HEK293 (cell line): ENCODE results near the gene PROCA1.
A peak's percentile ranks its signal among the peaks of the same experiment; 100 is the strongest.

ENCODE experiments used
- FEZF1 ChIP-seq: fragments of 450-650 bp; formaldehyde crosslinking; IDR thresholded peaks from 2 replicates; pipeline ENCODE4 v1.5.1; 2016; ENCODE audit warnings: missing biosample characterization, missing genetic modification characterization
- GLIS1 ChIP-seq: fragments of 450-650 bp; formaldehyde crosslinking; IDR thresholded peaks from 2 replicates; pipeline ENCODE4 v1.5.1; 2016; ENCODE audit warnings: missing biosample characterization, missing genetic modification characterization
- IKZF3 ChIP-seq: fragments of 450-650 bp; IDR thresholded peaks from 2 replicates; pipeline ENCODE4 v1.5.0; 2018; ENCODE audit warnings: missing biosample characterization, mild to moderate bottlenecking, missing genetic modification characterization, moderate library complexity
- KLF16 ChIP-seq: fragments of 450-650 bp; formaldehyde crosslinking; IDR thresholded peaks from 2 replicates; pipeline ENCODE4 v1.5.1; 2017; ENCODE audit warnings: missing biosample characterization, missing genetic modification characterization
- KLF8 ChIP-seq: fragments of 450-650 bp; formaldehyde crosslinking; IDR thresholded peaks from 2 replicates; pipeline ENCODE4 v1.5.1; 2016; ENCODE audit warnings: missing biosample characterization, missing genetic modification characterization
- KLF9 ChIP-seq: fragments of 450-650 bp; formaldehyde crosslinking; IDR thresholded peaks from 2 replicates; pipeline ENCODE4 v1.5.1; 2016; ENCODE audit warnings: missing biosample characterization, missing genetic modification characterization, low read depth
- MZF1 ChIP-seq: fragments of 450-650 bp; formaldehyde crosslinking; IDR thresholded peaks from 2 replicates; pipeline ENCODE4 v1.5.1; 2017; ENCODE audit warnings: missing biosample characterization, missing genetic modification characterization, borderline replicate concordance
- SCRT2 ChIP-seq: fragments of 450-650 bp; formaldehyde crosslinking; IDR thresholded peaks from 2 replicates; pipeline ENCODE4 v1.5.1; 2016; ENCODE audit warnings: missing biosample characterization, missing genetic modification characterization
- WT1 ChIP-seq: fragments of 450-650 bp; formaldehyde crosslinking; IDR thresholded peaks from 2 replicates; pipeline ENCODE4 v1.5.1; 2016; ENCODE audit warnings: missing biosample characterization, missing genetic modification characterization
- ZBTB20 ChIP-seq: fragments of 450-650 bp; formaldehyde crosslinking; IDR thresholded peaks from 2 replicates; pipeline ENCODE4 v1.5.1; 2016; ENCODE audit warnings: missing biosample characterization, missing genetic modification characterization
- ZBTB7A ChIP-seq: fragments of 450-650 bp; formaldehyde crosslinking; IDR thresholded peaks from 2 replicates; pipeline ENCODE4 v1.5.1; 2016; ENCODE audit warnings: low read depth, missing biosample characterization, missing genetic modification characterization
- ZFP37 ChIP-seq: fragments of 450-650 bp; formaldehyde crosslinking; IDR thresholded peaks from 2 replicates; pipeline ENCODE4 v1.5.1; 2016; ENCODE audit warnings: missing biosample characterization, missing genetic modification characterization
- ZNF214 ChIP-seq: fragments of 450-650 bp; formaldehyde crosslinking; IDR thresholded peaks from 2 replicates; pipeline ENCODE4 v1.5.1; 2017; ENCODE audit warnings: missing biosample characterization, mild to moderate bottlenecking, missing genetic modification characterization, borderline replicate concordance
- ZNF24 ChIP-seq: fragments of 450-650 bp; formaldehyde crosslinking; IDR thresholded peaks from 2 replicates; pipeline ENCODE4 v1.5.1; 2016; ENCODE audit warnings: missing biosample characterization, missing genetic modification characterization
- ZNF324 ChIP-seq: fragments of 450-650 bp; formaldehyde crosslinking; IDR thresholded peaks from 2 replicates; pipeline ENCODE4 v1.5.1; 2016; ENCODE audit warnings: missing biosample characterization, missing genetic modification characterization
- ZNF341 ChIP-seq: fragments of 450-650 bp; formaldehyde crosslinking; IDR thresholded peaks from 2 replicates; pipeline ENCODE4; 2016; ENCODE audit warnings: low read depth, missing biosample characterization, missing genetic modification characterization
- ZNF366 ChIP-seq: fragments of 450-650 bp; formaldehyde crosslinking; conservative IDR thresholded peaks from 2 replicates; pipeline ENCODE4 v1.5.1; 2016; ENCODE audit warnings: missing biosample characterization, missing genetic modification characterization
- ZNF394 ChIP-seq: fragments of 450-650 bp; formaldehyde crosslinking; IDR thresholded peaks from 2 replicates; pipeline ENCODE4 v1.5.1; 2016; ENCODE audit warnings: missing biosample characterization, missing genetic modification characterization, mild to moderate bottlenecking, moderate library complexity, borderline replicate concordance
- ZNF423 ChIP-seq: fragments of 450-650 bp; formaldehyde crosslinking; IDR thresholded peaks from 2 replicates; pipeline ENCODE4 v1.5.1; 2016; ENCODE audit warnings: missing biosample characterization, missing genetic modification characterization
- ZNF501 ChIP-seq: fragments of 450-650 bp; formaldehyde crosslinking; IDR thresholded peaks from 2 replicates; pipeline ENCODE4 v1.5.1; 2016; ENCODE audit warnings: missing biosample characterization, missing genetic modification characterization
- ZNF561 ChIP-seq: fragments of 450-650 bp; IDR thresholded peaks from 2 replicates; pipeline ENCODE4 v1.5.1; 2018; ENCODE audit warnings: missing biosample characterization, missing genetic modification characterization, borderline replicate concordance
- ZNF621 ChIP-seq: fragments of 450-650 bp; formaldehyde crosslinking; IDR thresholded peaks from 2 replicates; pipeline ENCODE4 v1.5.1; 2017; ENCODE audit warnings: missing biosample characterization, missing genetic modification characterization
- ZNF654 ChIP-seq: fragments of 450-650 bp; formaldehyde crosslinking; IDR thresholded peaks from 2 replicates; pipeline ENCODE4 v1.5.1; 2016; ENCODE audit warnings: low read depth, missing biosample characterization, missing genetic modification characterization
- ZNF664 ChIP-seq: fragments of 450-650 bp; formaldehyde crosslinking; IDR thresholded peaks from 2 replicates; pipeline ENCODE4 v1.5.1; 2016; ENCODE audit warnings: missing biosample characterization, missing genetic modification characterization
- ZNF76 ChIP-seq: fragments of 450-650 bp; formaldehyde crosslinking; IDR thresholded peaks from 2 replicates; pipeline ENCODE4; 2016; ENCODE audit warnings: low read depth, missing biosample characterization, missing genetic modification characterization, borderline replicate concordance
- ZNF843 ChIP-seq: fragments of 450-650 bp; formaldehyde crosslinking; IDR thresholded peaks from 2 replicates; pipeline ENCODE4 v1.5.1; 2016; ENCODE audit warnings: missing biosample characterization, missing genetic modification characterization
- TF ChIP-seq, protein P1 (sequence below): fragments of 450-650 bp; formaldehyde crosslinking; IDR thresholded peaks from 2 replicates; pipeline ENCODE4 v1.5.1; 2016; ENCODE audit warnings: missing biosample characterization, missing genetic modification characterization
- TF ChIP-seq, protein P2 (sequence below): fragments of 450-650 bp; IDR thresholded peaks from 2 replicates; pipeline ENCODE4 v1.5.1; 2018; ENCODE audit warnings: missing biosample characterization, missing genetic modification characterization
- TF ChIP-seq, protein P3 (sequence below): fragments of 450-650 bp; formaldehyde crosslinking; IDR thresholded peaks from 2 replicates; pipeline ENCODE4 v1.5.1; 2016; ENCODE audit warnings: missing biosample characterization, missing genetic modification characterization
- TF ChIP-seq, protein P4 (sequence below): fragments of 450-650 bp; formaldehyde crosslinking; IDR thresholded peaks from 2 replicates; pipeline ENCODE4 v1.5.1; 2016; ENCODE audit warnings: missing biosample characterization, missing genetic modification characterization
- TF ChIP-seq, protein P5 (sequence below): fragments of 450-650 bp; formaldehyde crosslinking; IDR thresholded peaks from 2 replicates; pipeline ENCODE4 v1.5.1; 2017; ENCODE audit warnings: missing biosample characterization, missing genetic modification characterization

The PROCA1 gene

DNA sequence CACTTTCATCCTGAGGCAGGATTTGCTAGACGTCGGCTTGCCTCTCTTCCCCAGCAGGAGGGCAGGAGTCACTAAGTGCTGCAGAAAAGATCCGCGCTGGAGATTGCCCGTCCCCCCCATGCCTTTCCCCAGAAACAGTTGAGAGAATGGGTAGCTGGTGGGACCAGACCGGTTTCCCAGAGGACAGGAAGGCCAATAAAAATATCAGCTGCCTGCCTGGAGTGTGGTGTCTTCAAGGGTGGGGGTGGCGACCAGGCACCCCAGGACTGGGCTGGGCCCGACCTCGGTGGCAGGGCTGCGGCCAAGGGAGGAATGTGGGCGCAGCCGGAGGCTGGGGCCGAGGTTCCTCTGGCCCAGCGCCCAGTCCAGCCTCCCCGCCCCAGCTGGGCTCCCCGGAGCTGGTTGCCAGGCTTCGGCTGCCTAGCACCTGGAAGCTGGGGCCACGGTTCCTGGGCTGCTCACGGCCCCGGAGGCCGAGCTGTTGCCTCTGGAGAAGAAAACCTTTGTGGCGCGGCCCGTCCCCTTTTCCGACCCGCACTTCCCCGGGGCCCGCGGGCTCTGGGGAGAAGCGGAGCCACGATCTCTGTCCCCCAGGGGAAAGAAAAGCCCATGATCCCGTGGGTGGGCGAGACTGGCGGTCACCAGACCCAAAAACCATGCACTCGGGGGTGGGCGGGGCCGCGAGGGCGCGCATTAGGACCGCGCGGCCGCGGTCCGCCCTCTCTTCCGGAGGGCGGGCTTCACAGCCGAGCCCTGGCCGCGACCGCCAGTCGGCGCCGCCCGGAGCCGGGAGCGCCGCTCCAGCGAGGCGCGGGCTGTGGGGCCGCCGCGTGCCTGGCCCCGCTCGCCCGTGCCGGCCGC is 31.8 kb upstream of the PROCA1 start, which contains the start of gene TRAF4 (continued):
- TF ChIP-seq, protein P1, sequence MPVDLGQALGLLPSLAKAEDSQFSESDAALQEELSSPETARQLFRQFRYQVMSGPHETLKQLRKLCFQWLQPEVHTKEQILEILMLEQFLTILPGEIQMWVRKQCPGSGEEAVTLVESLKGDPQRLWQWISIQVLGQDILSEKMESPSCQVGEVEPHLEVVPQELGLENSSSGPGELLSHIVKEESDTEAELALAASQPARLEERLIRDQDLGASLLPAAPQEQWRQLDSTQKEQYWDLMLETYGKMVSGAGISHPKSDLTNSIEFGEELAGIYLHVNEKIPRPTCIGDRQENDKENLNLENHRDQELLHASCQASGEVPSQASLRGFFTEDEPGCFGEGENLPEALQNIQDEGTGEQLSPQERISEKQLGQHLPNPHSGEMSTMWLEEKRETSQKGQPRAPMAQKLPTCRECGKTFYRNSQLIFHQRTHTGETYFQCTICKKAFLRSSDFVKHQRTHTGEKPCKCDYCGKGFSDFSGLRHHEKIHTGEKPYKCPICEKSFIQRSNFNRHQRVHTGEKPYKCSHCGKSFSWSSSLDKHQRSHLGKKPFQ (tag by site-specific recombination) = peak; percentile 29; the same call in 1 of the 2 replicates
- TF ChIP-seq ZNF324 (0 out of 2 replicates have a peak, but pooled peaks have one; percentile 8), ZNF423 (peak; percentile 68), ZNF366 (tag by site-specific recombination) (peak; percentile 89), ZNF341 (tag by site-specific recombination) (peak; percentile 96), ZNF621 (no peak), WT1 (tag by site-specific recombination) (peak; percentile 86), ZNF501 (peak; percentile 74; the same call in 1 of the 2 replicates), ZNF843 (tag by site-specific recombination) (no peak; the same call in 1 of the 2 replicates), SCRT2 (tag by site-specific recombination) (peak; percentile 64; the same call in 1 of the 2 replicates), MZF1 (tag by site-specific recombination) (peak; percentile 73), KLF9 (tag by site-specific recombination) (peak; percentile 99), ZNF664 (tag by site-specific recombination) (peak; percentile 82; the same call in 1 of the 2 replicates), KLF16 (peak; percentile 94), IKZF3 (tag by site-specific recombination) (peak; percentile 93), ZNF654 (tag by site-specific recombination) (no peak), ZNF214 (tag by site-specific recombination) (no peak), GLIS1 (tag by site-specific recombination) (peak; percentile 94), ZFP37 (tag by site-specific recombination) (peak; percentile 40; the same call in 1 of the 2 replicates), ZBTB7A (tag by site-specific recombination) (peak; percentile 18; the same call in 1 of the 2 replicates), ZNF24 (0 out of 2 replicates have a peak, but pooled peaks have one; percentile 51), ZNF394 (peak; percentile 49), ZNF561 (tag by site-specific recombination) (peak; percentile 96; the same call in 1 of the 2 replicates), ZBTB20 (tag by site-specific recombination) (peak; percentile 91), KLF8 (peak; percentile 94), FEZF1 (peak; percentile 82), ZNF76 (peak; percentile 42)
- TF ChIP-seq, protein P2, sequence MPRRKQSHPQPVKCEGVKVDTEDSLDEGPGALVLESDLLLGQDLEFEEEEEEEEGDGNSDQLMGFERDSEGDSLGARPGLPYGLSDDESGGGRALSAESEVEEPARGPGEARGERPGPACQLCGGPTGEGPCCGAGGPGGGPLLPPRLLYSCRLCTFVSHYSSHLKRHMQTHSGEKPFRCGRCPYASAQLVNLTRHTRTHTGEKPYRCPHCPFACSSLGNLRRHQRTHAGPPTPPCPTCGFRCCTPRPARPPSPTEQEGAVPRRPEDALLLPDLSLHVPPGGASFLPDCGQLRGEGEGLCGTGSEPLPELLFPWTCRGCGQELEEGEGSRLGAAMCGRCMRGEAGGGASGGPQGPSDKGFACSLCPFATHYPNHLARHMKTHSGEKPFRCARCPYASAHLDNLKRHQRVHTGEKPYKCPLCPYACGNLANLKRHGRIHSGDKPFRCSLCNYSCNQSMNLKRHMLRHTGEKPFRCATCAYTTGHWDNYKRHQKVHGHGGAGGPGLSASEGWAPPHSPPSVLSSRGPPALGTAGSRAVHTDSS = no peak
- TF ChIP-seq, protein P3, sequence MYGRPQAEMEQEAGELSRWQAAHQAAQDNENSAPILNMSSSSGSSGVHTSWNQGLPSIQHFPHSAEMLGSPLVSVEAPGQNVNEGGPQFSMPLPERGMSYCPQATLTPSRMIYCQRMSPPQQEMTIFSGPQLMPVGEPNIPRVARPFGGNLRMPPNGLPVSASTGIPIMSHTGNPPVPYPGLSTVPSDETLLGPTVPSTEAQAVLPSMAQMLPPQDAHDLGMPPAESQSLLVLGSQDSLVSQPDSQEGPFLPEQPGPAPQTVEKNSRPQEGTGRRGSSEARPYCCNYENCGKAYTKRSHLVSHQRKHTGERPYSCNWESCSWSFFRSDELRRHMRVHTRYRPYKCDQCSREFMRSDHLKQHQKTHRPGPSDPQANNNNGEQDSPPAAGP (tag by site-specific recombination) = peak; percentile 63
- TF ChIP-seq, protein P4, sequence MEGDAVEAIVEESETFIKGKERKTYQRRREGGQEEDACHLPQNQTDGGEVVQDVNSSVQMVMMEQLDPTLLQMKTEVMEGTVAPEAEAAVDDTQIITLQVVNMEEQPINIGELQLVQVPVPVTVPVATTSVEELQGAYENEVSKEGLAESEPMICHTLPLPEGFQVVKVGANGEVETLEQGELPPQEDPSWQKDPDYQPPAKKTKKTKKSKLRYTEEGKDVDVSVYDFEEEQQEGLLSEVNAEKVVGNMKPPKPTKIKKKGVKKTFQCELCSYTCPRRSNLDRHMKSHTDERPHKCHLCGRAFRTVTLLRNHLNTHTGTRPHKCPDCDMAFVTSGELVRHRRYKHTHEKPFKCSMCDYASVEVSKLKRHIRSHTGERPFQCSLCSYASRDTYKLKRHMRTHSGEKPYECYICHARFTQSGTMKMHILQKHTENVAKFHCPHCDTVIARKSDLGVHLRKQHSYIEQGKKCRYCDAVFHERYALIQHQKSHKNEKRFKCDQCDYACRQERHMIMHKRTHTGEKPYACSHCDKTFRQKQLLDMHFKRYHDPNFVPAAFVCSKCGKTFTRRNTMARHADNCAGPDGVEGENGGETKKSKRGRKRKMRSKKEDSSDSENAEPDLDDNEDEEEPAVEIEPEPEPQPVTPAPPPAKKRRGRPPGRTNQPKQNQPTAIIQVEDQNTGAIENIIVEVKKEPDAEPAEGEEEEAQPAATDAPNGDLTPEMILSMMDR (tag by site-specific recombination) = 0 out of 2 replicates have a peak, but pooled peaks have one; percentile 3
- TF ChIP-seq, protein P5, sequence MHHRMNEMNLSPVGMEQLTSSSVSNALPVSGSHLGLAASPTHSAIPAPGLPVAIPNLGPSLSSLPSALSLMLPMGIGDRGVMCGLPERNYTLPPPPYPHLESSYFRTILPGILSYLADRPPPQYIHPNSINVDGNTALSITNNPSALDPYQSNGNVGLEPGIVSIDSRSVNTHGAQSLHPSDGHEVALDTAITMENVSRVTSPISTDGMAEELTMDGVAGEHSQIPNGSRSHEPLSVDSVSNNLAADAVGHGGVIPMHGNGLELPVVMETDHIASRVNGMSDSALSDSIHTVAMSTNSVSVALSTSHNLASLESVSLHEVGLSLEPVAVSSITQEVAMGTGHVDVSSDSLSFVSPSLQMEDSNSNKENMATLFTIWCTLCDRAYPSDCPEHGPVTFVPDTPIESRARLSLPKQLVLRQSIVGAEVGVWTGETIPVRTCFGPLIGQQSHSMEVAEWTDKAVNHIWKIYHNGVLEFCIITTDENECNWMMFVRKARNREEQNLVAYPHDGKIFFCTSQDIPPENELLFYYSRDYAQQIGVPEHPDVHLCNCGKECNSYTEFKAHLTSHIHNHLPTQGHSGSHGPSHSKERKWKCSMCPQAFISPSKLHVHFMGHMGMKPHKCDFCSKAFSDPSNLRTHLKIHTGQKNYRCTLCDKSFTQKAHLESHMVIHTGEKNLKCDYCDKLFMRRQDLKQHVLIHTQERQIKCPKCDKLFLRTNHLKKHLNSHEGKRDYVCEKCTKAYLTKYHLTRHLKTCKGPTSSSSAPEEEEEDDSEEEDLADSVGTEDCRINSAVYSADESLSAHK (tag by site-specific recombination) = peak; percentile 93
